ENCODE measurements around the gene TSEN2. TPM values are rescaled to one million over a fixed set of nuclear protein-coding genes. Genes with fewer than 3 reads are reported as not detected.
A peak's percentile ranks its signal among the peaks of the same experiment; 100 is the strongest.
"Not testable (repeated sequence)": the region's sequence is repeated elsewhere in the genome, so short reads cannot be mapped to it uniquely, and the experiment has no call there.

The TSEN2 gene
- total and polyA plus RNA-seq, 8 donors, result 10.7 to 43.0 (median 17.7) TPM

- Histone ChIP-seq H3K4me3 (no peak overlapping the region), H3K9me3 (no peaks in the 10 kb centered on the region), H3K27me3 (no peaks in the 10 kb centered on the region), H3K27ac (no peak overlapping the region), H3K36me3 (no peaks in the 10 kb centered on the region), H3K4me1 (peaks cover 6 to 29% (median 21%) of the 10 kb centered on the region in 4 donors)
- intact Hi-C loops (cut with DNase I; ENCODE audit: low total_unique reads), result no loop called here
- 93 to 97% (median 95%) methylated on average over 4 of the region's 4 CpGs for WGBS, 5 donors
- TF ChIP-seq POLR2A (IDR thresholded peaks at IDR 0.05) (no peak), EP300 (IDR thresholded peaks at IDR 0.05) (no peak), POLR2AphosphoS5 (IDR thresholded peaks at IDR 0.05) (no peak)
- TF ChIP-seq, protein P1, sequence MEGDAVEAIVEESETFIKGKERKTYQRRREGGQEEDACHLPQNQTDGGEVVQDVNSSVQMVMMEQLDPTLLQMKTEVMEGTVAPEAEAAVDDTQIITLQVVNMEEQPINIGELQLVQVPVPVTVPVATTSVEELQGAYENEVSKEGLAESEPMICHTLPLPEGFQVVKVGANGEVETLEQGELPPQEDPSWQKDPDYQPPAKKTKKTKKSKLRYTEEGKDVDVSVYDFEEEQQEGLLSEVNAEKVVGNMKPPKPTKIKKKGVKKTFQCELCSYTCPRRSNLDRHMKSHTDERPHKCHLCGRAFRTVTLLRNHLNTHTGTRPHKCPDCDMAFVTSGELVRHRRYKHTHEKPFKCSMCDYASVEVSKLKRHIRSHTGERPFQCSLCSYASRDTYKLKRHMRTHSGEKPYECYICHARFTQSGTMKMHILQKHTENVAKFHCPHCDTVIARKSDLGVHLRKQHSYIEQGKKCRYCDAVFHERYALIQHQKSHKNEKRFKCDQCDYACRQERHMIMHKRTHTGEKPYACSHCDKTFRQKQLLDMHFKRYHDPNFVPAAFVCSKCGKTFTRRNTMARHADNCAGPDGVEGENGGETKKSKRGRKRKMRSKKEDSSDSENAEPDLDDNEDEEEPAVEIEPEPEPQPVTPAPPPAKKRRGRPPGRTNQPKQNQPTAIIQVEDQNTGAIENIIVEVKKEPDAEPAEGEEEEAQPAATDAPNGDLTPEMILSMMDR (IDR thresholded peaks at IDR 0.05), result no peak
- DNase-seq, result no peak
These were observed 37.2 kb upstream of the TSEN2 start for GRCh38 chr3:12447075-12447474.

- H3K36me3 ChIP-seq; intact Hi-C loops (cut with DNase I; ENCODE audit: low total_unique reads); H3K27ac ChIP-seq; DNase-seq; H3K9me3 ChIP-seq; H3K27me3 ChIP-seq; H3K4me3 ChIP-seq: not testable (repeated sequence)
- peaks cover 6 to 17% (median 10%) of the 10 kb centered on the region in 4 donors for H3K4me1 ChIP-seq
- WGBS, 5 donors, result 75 to 92% (median 87%) methylated on average over 4 of the region's 4 CpGs
These were observed 35.7 kb upstream of the TSEN2 start for GRCh38 chr3:12448404-12449202.

GRCh38 chr3:12449889-12450682, 34.2 kb upstream of the TSEN2 start:
- no peak overlapping the region for H3K4me3 ChIP-seq
- no peaks in the 10 kb centered on the region for H3K36me3 ChIP-seq
- intact Hi-C loops (cut with DNase I; ENCODE audit: low total_unique reads), result no loop called here
- peak in 1 of 2 donors; percentile 12 for DNase-seq
- peaks cover 0 to 8% (median 3%) of the 10 kb centered on the region in 4 donors for H3K4me1 ChIP-seq
- H3K9me3 ChIP-seq, result no peaks in the 10 kb centered on the region
- H3K27me3 ChIP-seq, result no peaks in the 10 kb centered on the region
- WGBS, 5 donors, result 51 to 75% (median 57%) methylated on average over 8 of the region's 8 CpGs
- no peak for TF ChIP-seq POLR2A (IDR thresholded peaks at IDR 0.05)
- no peak for TF ChIP-seq POLR2AphosphoS5 (IDR thresholded peaks at IDR 0.05)
- TF ChIP-seq EP300 (IDR thresholded peaks at IDR 0.05), result no peak
- TF ChIP-seq, protein P1 (IDR thresholded peaks at IDR 0.05), result no peak
- no peak overlapping the region for H3K27ac ChIP-seq

GRCh38 chr3:12451481-12451880, 32.8 kb upstream of the TSEN2 start:
- no peak for DNase-seq
- H3K4me1 ChIP-seq, result no peaks in the 10 kb centered on the region
- H3K9me3 ChIP-seq, result no peaks in the 10 kb centered on the region
- H3K27ac ChIP-seq, result no peak overlapping the region
- H3K27me3 ChIP-seq, result no peaks in the 10 kb centered on the region
- no peak for TF ChIP-seq POLR2AphosphoS5 (IDR thresholded peaks at IDR 0.05)
- no peak for TF ChIP-seq POLR2A (IDR thresholded peaks at IDR 0.05)
- TF ChIP-seq, protein P1 (IDR thresholded peaks at IDR 0.05), result no peak
- no peak for TF ChIP-seq EP300 (IDR thresholded peaks at IDR 0.05)
- 86 to 95% (median 92%) methylated on average over 5 of the region's 5 CpGs for WGBS, 5 donors
- intact Hi-C loops (cut with DNase I; ENCODE audit: low total_unique reads), result no loop called here
- H3K4me3 ChIP-seq, result no peak overlapping the region
- no peaks in the 10 kb centered on the region for H3K36me3 ChIP-seq

All from stomach (tissue), 9 donors.